GM18507 (cell line): ENCODE results near the gene CD300A.

Experiments
- DNase-seq: peaks from one replicate; pipeline ENCODE4 v3.0.0; 2011; ENCODE audit warnings: low read depth; ENCODE audit not compliant: insufficient read length; ENCODE audit errors: extremely low spot score
- FAIRE-seq: peaks from 2 replicates; lab custom pipeline; 2011; peaks lifted over from hg19 to GRCh38; lab: Jason Lieb, UNC

The CD300A gene

GRCh38 chr17:74437702-74438101, 28.7 kb upstream of the CD300A start:
- DNase-seq (no peak), FAIRE-seq (no peak)

- no peak for FAIRE-seq
- DNase-seq, result no peak
Measured at GRCh38 chr17:74439691-74440567, 26.5 kb upstream of the CD300A start.

- FAIRE-seq, result no peak
- DNase-seq, result no peak
Measured at GRCh38 chr17:74441537-74441936, 24.9 kb upstream of the CD300A start.

- DNase-seq, result no peak
- no peak for FAIRE-seq
Measured at GRCh38 chr17:74442291-74442669, 24.2 kb upstream of the CD300A start.

GRCh38 chr17:74442670-74443515, 23.5 kb upstream of the CD300A start:
- DNase-seq (no peak), FAIRE-seq (peak; percentile 68)

- FAIRE-seq (no peak), DNase-seq (no peak)
Measured at GRCh38 chr17:74443516-74444296, 22.7 kb upstream of the CD300A start.

- FAIRE-seq (no peak), DNase-seq (no peak)
Measured at GRCh38 chr17:74444406-74444805, 22.0 kb upstream of the CD300A start.

GRCh38 chr17:74445158-74445557, 21.3 kb upstream of the CD300A start:
- DNase-seq, result no peak
- FAIRE-seq, result no peak

- no peak for DNase-seq
- no peak for FAIRE-seq
Measured at GRCh38 chr17:74446551-74447500, 19.6 kb upstream of the CD300A start.

- no peak for FAIRE-seq
- no peak for DNase-seq
Measured at GRCh38 chr17:74447628-74448159, 18.7 kb upstream of the CD300A start.

- DNase-seq, result no peak
- FAIRE-seq, result no peak
Measured at GRCh38 chr17:74448756-74449155, 17.7 kb upstream of the CD300A start.

GRCh38 chr17:74449306-74449705, 17.1 kb upstream of the CD300A start:
- DNase-seq (no peak), FAIRE-seq (no peak)

GRCh38 chr17:74449773-74450172, 16.7 kb upstream of the CD300A start:
- no peak for DNase-seq
- no peak for FAIRE-seq

GRCh38 chr17:74450231-74450630, 16.2 kb upstream of the CD300A start:
- no peak for FAIRE-seq
- DNase-seq, result no peak

GRCh38 chr17:74450925-74451403, 15.5 kb upstream of the CD300A start:
- no peak for FAIRE-seq
- DNase-seq, result no peak

- DNase-seq (no peak), FAIRE-seq (no peak)
Measured at GRCh38 chr17:74451557-74451956, 14.9 kb upstream of the CD300A start.

- DNase-seq, result no peak
- FAIRE-seq, result no peak
Measured at GRCh38 chr17:74452033-74452840, 14.2 kb upstream of the CD300A start.
